HG02610 (cell line): ENCODE data around the gene GLB1L.

Source experiments
- ATAC-seq: cut with Tn5 transposase; IDR thresholded peaks from one replicate; pipeline ENCODE4 v1.9.1; 2021; ENCODE audit warnings: mild to moderate bottlenecking, moderate library complexity; ENCODE audit not compliant: unreplicated experiment

Gene GLB1L

GRCh38 chr2:219228041-219228910 lies 17.0 kb downstream of the GLB1L start:
- ATAC-seq: no peak

- no peak for ATAC-seq
Observed at GRCh38 chr2:219225350-219225749, 19.9 kb downstream of the GLB1L start.

- ATAC-seq: no peak
Observed at GRCh38 chr2:219223831-219224610, 21.2 kb downstream of the GLB1L start.

GRCh38 chr2:219221957-219222518 lies 23.2 kb downstream of the GLB1L start:
- ATAC-seq: no peak

GRCh38 chr2:219220652-219221402 lies 24.4 kb downstream of the GLB1L start:
- no peak for ATAC-seq

GRCh38 chr2:219219784-219220532 lies 25.3 kb downstream of the GLB1L start:
- ATAC-seq: no peak

GRCh38 chr2:219218732-219219701 lies 26.2 kb downstream of the GLB1L start, which contains the start of gene ABCB6:
ABCB6 (minus strand) TSS chr2:219218958; CDS start chr2:219218673, 285 bp downstream.
- peak; percentile 78 for ATAC-seq

- no peak for ATAC-seq
Observed at GRCh38 chr2:219218217-219218731, 27.0 kb downstream of the GLB1L start.

- ATAC-seq: no peak
Observed at GRCh38 chr2:219216535-219216915, 28.7 kb downstream of the GLB1L start.

- ATAC-seq: no peak
Observed at GRCh38 chr2:219215871-219216534, 29.2 kb downstream of the GLB1L start.

- no peak for ATAC-seq
Observed at GRCh38 chr2:219214786-219215185, 30.5 kb downstream of the GLB1L start.

GRCh38 chr2:219214141-219214540 lies 31.1 kb downstream of the GLB1L start:
- no peak for ATAC-seq

- no peak for ATAC-seq
Observed at GRCh38 chr2:219213486-219214071, 31.7 kb downstream of the GLB1L start.

GRCh38 chr2:219213026-219213415 lies 32.2 kb downstream of the GLB1L start:
- ATAC-seq: no peak

GRCh38 chr2:219210886-219211362 lies 34.3 kb downstream of the GLB1L start:
- no peak for ATAC-seq

- ATAC-seq: no peak
Observed at GRCh38 chr2:219210196-219210885, 34.9 kb downstream of the GLB1L start.
